Activated CD8-positive, alpha-beta T cell treated with anti-CD3 and anti-CD28 coated beads for 36 hours (primary cell): ENCODE results near the gene DPP6. TPM values are rescaled to one million over a fixed set of nuclear protein-coding genes. Genes with fewer than 3 reads are reported as not detected.

Experiments
- ATAC-seq: fragments of 200-7000 bp; cut with Tn5 transposase; one replicate; pipeline ENCODE4 v1.10.0; 2021; ENCODE audit warnings: mild to moderate bottlenecking, moderate library complexity
- CTCF ChIA-PET: fragments of 350-600 bp; sonication (Branson Sonifier 250); formaldehyde crosslinking; loops from one replicate; lab custom pipeline; 2021; ENCODE audit warnings: antibody characterized with exemption; lab: Charles Lee
- POLR2A ChIA-PET: fragments of 350-600 bp; sonication (Branson Sonifier 250); formaldehyde crosslinking; loops from one replicate; lab custom pipeline; 2021; ENCODE audit warnings: antibody characterized with exemption; lab: Charles Lee
- DNase-seq: peaks from one replicate; pipeline ENCODE4 v3.0.0-alpha.2; 2020
- H3K27ac Mint-ChIP-seq: one replicate; pipeline ENCODE4 v1.8.0; 2021; ENCODE audit warnings: mild to moderate bottlenecking, mixed read lengths
- H3K27me3 Mint-ChIP-seq: one replicate; pipeline ENCODE4 v1.8.0; 2021; ENCODE audit warnings: mixed read lengths
- H3K36me3 Mint-ChIP-seq: one replicate; pipeline ENCODE4 v1.8.0; 2021; ENCODE audit warnings: low read depth, mixed read lengths
- H3K4me1 Mint-ChIP-seq: one replicate; pipeline ENCODE4 v1.8.0; 2021; ENCODE audit warnings: low read depth, mixed read lengths
- H3K4me3 Mint-ChIP-seq: one replicate; pipeline ENCODE4 v1.8.0; 2021; ENCODE audit warnings: mild to moderate bottlenecking, moderate library complexity, mixed read lengths
- H3K9me3 Mint-ChIP-seq: one replicate; pipeline ENCODE4 v1.8.0; 2021; ENCODE audit warnings: mixed read lengths
- CTCF ChIP-seq: fragments of 200-600 bp; IDR thresholded peaks from one replicate; pipeline ENCODE4 v1.8.0; 2022; ENCODE audit warnings: antibody characterized with exemption, mild to moderate bottlenecking
- intact Hi-C: fragments of 100-400 bp; cut with micrococcal nuclease; formaldehyde crosslinking; loops from one replicate; pipeline ENCODE4 v1.10.0; 2022
- total RNA-seq, 2 experiments: library from RNA; stranded (reverse); gene quantifications; one replicate each; pipeline ENCODE4 v1.2.3, GENCODE V29; 2021

DPP6 gene
- total RNA-seq, 2 experiments from 2014 or later: not detected

GRCh38 chr7:154759989-154760388 is 707.8 kb downstream of the DPP6 start:
- Mint-ChIP-seq H3K36me3 (no peaks in the 10 kb centered on the region), H3K4me3 (no peak overlapping the region), H3K9me3 (no peaks in the 10 kb centered on the region), H3K27ac (no peak overlapping the region), H3K27me3 (no peaks in the 10 kb centered on the region), H3K4me1 (no peaks in the 10 kb centered on the region)
- ATAC-seq (no peak), DNase-seq (no peak)
- TF ChIP-seq CTCF: no peak
- ChIA-PET CTCF (interaction anchor here (1.2 kb wide), 1 partner anchor 16 kb away, joined by 4 read pairs; no protein-coding TSS in a partner anchor), POLR2A (no interaction called here)
- intact Hi-C loops: no loop called here

GRCh38 chr7:154765118-154765517 is 712.9 kb downstream of the DPP6 start:
- no peaks in the 10 kb centered on the region for H3K36me3 Mint-ChIP-seq
- no peak for TF ChIP-seq CTCF
- H3K4me1 Mint-ChIP-seq: no peaks in the 10 kb centered on the region
- POLR2A ChIA-PET: no interaction called here
- DNase-seq (no peak), ATAC-seq (no peak)
- no peak overlapping the region for H3K4me3 Mint-ChIP-seq
- intact Hi-C loops: no loop called here
- H3K9me3 Mint-ChIP-seq: no peaks in the 10 kb centered on the region
- H3K27ac Mint-ChIP-seq: no peak overlapping the region
- peaks cover 1% of the 10 kb centered on the region for H3K27me3 Mint-ChIP-seq
- CTCF ChIA-PET: no interaction called here

- no peaks in the 10 kb centered on the region for H3K4me1 Mint-ChIP-seq
- no peak for TF ChIP-seq CTCF
- H3K27me3 Mint-ChIP-seq: peaks cover 1% of the 10 kb centered on the region
- intact Hi-C loops: no loop called here
- ATAC-seq: no peak
- no peaks in the 10 kb centered on the region for H3K9me3 Mint-ChIP-seq
- DNase-seq: no peak
- POLR2A ChIA-PET: no interaction called here
- H3K4me3 Mint-ChIP-seq: no peak overlapping the region
- CTCF ChIA-PET: no interaction called here
- no peaks in the 10 kb centered on the region for H3K36me3 Mint-ChIP-seq
- H3K27ac Mint-ChIP-seq: no peak overlapping the region
Measured at GRCh38 chr7:154767142-154767541, 714.9 kb downstream of the DPP6 start.

GRCh38 chr7:154767821-154768415 is 715.7 kb downstream of the DPP6 start:
- no peak for TF ChIP-seq CTCF
- no peak for ATAC-seq
- no peaks in the 10 kb centered on the region for H3K4me1 Mint-ChIP-seq
- ChIA-PET POLR2A (no interaction called here), CTCF (no interaction called here)
- DNase-seq: no peak
- H3K4me3 Mint-ChIP-seq: no peak overlapping the region
- intact Hi-C loops: no loop called here
- no peaks in the 10 kb centered on the region for H3K36me3 Mint-ChIP-seq
- H3K27ac Mint-ChIP-seq: no peak overlapping the region
- no peaks in the 10 kb centered on the region for H3K9me3 Mint-ChIP-seq
- peaks cover 1% of the 10 kb centered on the region for H3K27me3 Mint-ChIP-seq

GRCh38 chr7:154769001-154769400 is 716.8 kb downstream of the DPP6 start:
- Mint-ChIP-seq H3K36me3 (no peaks in the 10 kb centered on the region), H3K27me3 (peaks cover 1% of the 10 kb centered on the region), H3K9me3 (no peaks in the 10 kb centered on the region), H3K4me1 (no peaks in the 10 kb centered on the region), H3K4me3 (no peak overlapping the region), H3K27ac (no peak overlapping the region)
- POLR2A ChIA-PET: no interaction called here
- ATAC-seq (no peak), DNase-seq (no peak)
- intact Hi-C loops: no loop called here
- CTCF ChIA-PET: interaction anchor here (1.6 kb wide), 1 partner anchor 25 kb away, joined by 5 read pairs; no protein-coding TSS in a partner anchor
- no peak for TF ChIP-seq CTCF
